BE2C (cell line): ENCODE data around the gene CEACAM5.
"Not testable (repeated sequence)": the region's sequence is repeated elsewhere in the genome, so short reads cannot be mapped to it uniquely, and the experiment has no call there.

Experiments
- DNase-seq: peaks from one replicate; pipeline ENCODE4 v3.0.0-alpha.2; 2020
- H3K27me3 ChIP-seq: fragments of 250-450 bp; sonication (Bioruptor Pico); 2 replicates; pipeline ENCODE4 v1.5.1; 2020; ENCODE audit warnings: mild to moderate bottlenecking
- H3K36me3 ChIP-seq: fragments of 250-450 bp; sonication (Bioruptor Pico); 2 replicates; pipeline ENCODE4 v1.5.1; 2020; ENCODE audit warnings: mild to moderate bottlenecking
- H3K4me1 ChIP-seq: fragments of 250-450 bp; sonication (Bioruptor Pico); 2 replicates; pipeline ENCODE4 v1.5.1; 2020
- H3K4me3 ChIP-seq: 2 replicates; pipeline ENCODE4 v1.5.1; 2011; ENCODE audit warnings: low read depth, low read length
- H3K9me3 ChIP-seq: fragments of 250-450 bp; sonication (Bioruptor Pico); 2 replicates; pipeline ENCODE4 v1.5.1; 2020
- TF ChIP-seq, protein P1 (sequence below): IDR thresholded peaks from 2 replicates; pipeline ENCODE4 v1.5.1; 2012; ENCODE audit warnings: mild to moderate bottlenecking, low read depth, low read length

CEACAM5 gene

DNA sequence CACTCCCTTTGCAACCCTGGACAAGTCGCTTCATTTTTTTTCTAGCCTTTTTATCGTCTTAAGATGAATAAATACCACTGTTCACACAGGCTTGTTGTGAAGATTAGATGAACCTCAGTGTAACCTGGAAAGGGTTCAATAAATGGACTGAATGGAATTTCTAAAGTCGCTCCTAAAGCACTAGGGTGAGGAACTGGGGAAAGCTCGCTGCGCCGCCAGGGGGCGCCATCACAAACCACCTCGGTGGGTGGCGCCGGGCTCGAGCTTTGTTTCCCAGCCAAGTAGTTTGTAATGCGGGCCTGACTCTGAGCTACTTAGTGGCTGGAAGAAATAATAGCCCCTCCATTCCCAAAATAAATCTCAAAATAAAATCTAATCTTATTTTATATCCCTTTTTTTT is 44.7 kb downstream of the CEACAM5 start:
- Histone ChIP-seq H3K9me3 (no peaks in the 10 kb centered on the region), H3K4me3 (no peak overlapping the region), H3K36me3 (no peaks in the 10 kb centered on the region), H3K27me3 (peaks cover 28% of the 10 kb centered on the region), H3K4me1 (no peaks in the 10 kb centered on the region)
- TF ChIP-seq, protein P1, sequence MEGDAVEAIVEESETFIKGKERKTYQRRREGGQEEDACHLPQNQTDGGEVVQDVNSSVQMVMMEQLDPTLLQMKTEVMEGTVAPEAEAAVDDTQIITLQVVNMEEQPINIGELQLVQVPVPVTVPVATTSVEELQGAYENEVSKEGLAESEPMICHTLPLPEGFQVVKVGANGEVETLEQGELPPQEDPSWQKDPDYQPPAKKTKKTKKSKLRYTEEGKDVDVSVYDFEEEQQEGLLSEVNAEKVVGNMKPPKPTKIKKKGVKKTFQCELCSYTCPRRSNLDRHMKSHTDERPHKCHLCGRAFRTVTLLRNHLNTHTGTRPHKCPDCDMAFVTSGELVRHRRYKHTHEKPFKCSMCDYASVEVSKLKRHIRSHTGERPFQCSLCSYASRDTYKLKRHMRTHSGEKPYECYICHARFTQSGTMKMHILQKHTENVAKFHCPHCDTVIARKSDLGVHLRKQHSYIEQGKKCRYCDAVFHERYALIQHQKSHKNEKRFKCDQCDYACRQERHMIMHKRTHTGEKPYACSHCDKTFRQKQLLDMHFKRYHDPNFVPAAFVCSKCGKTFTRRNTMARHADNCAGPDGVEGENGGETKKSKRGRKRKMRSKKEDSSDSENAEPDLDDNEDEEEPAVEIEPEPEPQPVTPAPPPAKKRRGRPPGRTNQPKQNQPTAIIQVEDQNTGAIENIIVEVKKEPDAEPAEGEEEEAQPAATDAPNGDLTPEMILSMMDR: peak; percentile 85
- peak; percentile 71 for DNase-seq

DNA sequence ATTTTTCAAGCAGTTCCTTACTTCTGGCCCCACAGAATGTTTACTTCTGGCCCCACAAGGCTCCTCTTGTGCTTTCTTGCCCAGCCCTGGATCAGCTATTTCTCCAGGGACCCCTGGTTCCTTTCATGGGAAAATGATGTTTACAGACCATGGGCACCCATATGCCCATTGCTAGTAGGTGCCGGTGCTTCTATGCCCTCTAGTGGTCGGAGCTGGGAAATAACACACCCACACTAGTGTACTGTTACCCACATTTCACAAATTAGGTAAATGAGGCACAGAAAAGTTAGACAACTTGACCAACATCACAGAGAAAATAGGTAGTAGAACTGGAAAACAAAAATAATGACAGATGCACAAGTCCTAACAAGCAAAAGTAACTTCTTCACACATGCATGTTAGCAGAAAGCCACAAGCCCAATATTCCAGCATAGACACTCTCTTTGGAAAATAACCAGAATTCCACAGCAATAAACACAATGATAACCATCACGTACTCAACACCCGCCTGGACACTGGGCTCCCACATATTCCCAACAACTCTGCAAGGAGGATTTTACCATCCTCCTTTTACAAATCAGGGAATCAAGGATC is 45.6 kb downstream of the CEACAM5 start:
- DNase-seq: peak; percentile 67
- H3K27me3 ChIP-seq: peaks cover 24% of the 10 kb centered on the region
- H3K36me3 ChIP-seq: no peaks in the 10 kb centered on the region
- H3K9me3 ChIP-seq: no peaks in the 10 kb centered on the region
- TF ChIP-seq, protein P1: peak; percentile 89
- no peaks in the 10 kb centered on the region for H3K4me1 ChIP-seq
- H3K4me3 ChIP-seq: no peak overlapping the region

DNA sequence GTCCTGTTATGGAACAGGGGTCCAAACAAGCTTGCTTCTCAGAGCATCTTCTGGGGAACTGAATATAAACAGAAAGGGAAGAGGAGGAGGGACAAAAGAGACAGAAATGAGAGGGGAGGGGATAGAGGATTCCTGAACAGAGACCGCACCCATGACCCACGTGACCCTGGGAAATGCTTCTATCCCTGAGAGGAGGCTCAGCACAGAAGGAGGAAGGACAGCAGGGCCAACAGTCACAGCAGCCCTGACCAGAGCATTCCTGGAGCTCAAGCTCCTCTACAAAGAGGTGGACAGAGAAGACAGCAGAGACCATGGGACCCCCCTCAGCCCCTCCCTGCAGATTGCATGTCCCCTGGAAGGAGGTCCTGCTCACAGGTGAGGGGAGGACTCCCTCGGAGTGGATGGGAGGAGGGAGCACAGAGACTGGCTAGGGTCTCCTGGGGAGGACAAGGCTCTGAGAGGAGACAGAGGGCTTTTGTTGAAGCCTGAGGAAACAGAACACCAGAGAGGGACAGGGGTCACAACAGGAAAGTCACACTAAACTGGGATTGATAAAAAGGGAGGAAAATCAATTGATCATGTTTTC is 47.0 kb downstream of the CEACAM5 start, which contains the start of gene CEACAM6:
TSS of gene CEACAM6 (plus strand) at position 203 of the 586 bp plus-strand sequence. CDS start at position 312, 109 bp downstream.
- H3K27me3 ChIP-seq: peaks cover 32% of the 10 kb centered on the region
- no peak within 1 kb of the TSS for H3K4me3 ChIP-seq
- H3K36me3 ChIP-seq: no peaks in the 10 kb centered on the region
- DNase-seq: no peak
- no peaks in the 10 kb centered on the region for H3K9me3 ChIP-seq
- H3K4me1 ChIP-seq: no peaks in the 10 kb centered on the region
- TF ChIP-seq, protein P1: no peak

- no peak for DNase-seq
- Histone ChIP-seq H3K4me1 (no peaks in the 10 kb centered on the region), H3K27me3 (peaks cover 35% of the 10 kb centered on the region)
These were observed 50.4 kb downstream of the CEACAM5 start for GRCh38 chr19:41758846-41759245.

GRCh38 chr19:41767115-41767514 is 58.7 kb downstream of the CEACAM5 start:
- Histone ChIP-seq H3K4me1 (no peaks in the 10 kb centered on the region), H3K36me3 (no peaks in the 10 kb centered on the region), H3K9me3 (no peaks in the 10 kb centered on the region), H3K4me3 (no peak overlapping the region), H3K27me3 (peaks cover 69% of the 10 kb centered on the region)
- TF ChIP-seq, protein P1: no peak
- no peak for DNase-seq

More at GRCh38 chr19:41758846-41759245, 50.4 kb downstream of the CEACAM5 start:
- no peaks in the 10 kb centered on the region for H3K36me3 ChIP-seq
- no peak overlapping the region for H3K4me3 ChIP-seq
- no peaks in the 10 kb centered on the region for H3K9me3 ChIP-seq
- TF ChIP-seq, protein P1: no peak

DNA sequence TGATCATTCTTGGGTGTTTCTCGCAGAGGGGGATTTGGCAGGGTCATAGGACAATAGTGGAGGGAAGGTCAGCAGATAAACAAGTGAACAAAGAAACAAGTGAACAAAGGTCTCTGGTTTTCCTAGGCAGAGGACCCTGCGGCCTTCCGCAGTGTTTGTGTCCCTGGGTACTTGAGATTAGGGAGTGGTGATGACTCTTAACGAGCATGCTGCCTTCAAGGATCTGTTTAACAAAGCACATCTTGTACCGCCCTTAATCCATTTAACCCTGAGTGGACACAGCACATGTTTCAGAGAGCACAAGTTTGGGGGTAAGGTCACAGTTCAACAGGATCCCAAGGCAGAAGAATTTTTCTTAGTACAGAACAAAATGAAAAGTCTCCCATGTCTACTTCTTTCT is 59.7 kb downstream of the CEACAM5 start:
- H3K27me3 ChIP-seq: peaks cover 60% of the 10 kb centered on the region
- not testable (repeated sequence) for H3K4me1 ChIP-seq, H3K9me3 ChIP-seq, H3K36me3 ChIP-seq, DNase-seq, H3K4me3 ChIP-seq
